ENCODE results near the gene LAMA5.

The LAMA5 gene

GRCh38 chr20:62407221-62407992 lies 40.3 kb upstream of the LAMA5 start, which contains the start of gene CABLES2:
Gene CABLES2, minus strand, starts transcription at chr20:62407285. Its CDS starts 9 bp downstream, at chr20:62407276.
- DNase-seq: peak; percentile 96 to 97
- TF ChIP-seq POLR2A (IDR thresholded peaks at IDR 0.05; ENCODE audit: low read length) (peak; percentile 37), GATA1 (IDR thresholded peaks at IDR 0.05; ENCODE audit: low read depth, low read length) (no peak)

GRCh38 chr20:62406635-62407176 lies 39.6 kb upstream of the LAMA5 start:
- TF ChIP-seq GATA1 (IDR thresholded peaks at IDR 0.05; ENCODE audit: low read depth, low read length) (no peak), POLR2A (IDR thresholded peaks at IDR 0.05; ENCODE audit: low read length) (no peak)
- DNase-seq: peak; percentile 30 to 48

- peak in 1 of 2 experiments; percentile 37 for DNase-seq
- TF ChIP-seq GATA1 (IDR thresholded peaks at IDR 0.05; ENCODE audit: low read depth, low read length): no peak
Observed at GRCh38 chr20:62405981-62406513, 38.9 kb upstream of the LAMA5 start.

GRCh38 chr20:62405108-62405980 lies 38.2 kb upstream of the LAMA5 start:
- TF ChIP-seq GATA1 (IDR thresholded peaks at IDR 0.05; ENCODE audit: low read depth, low read length): no peak
- TF ChIP-seq POLR2A (IDR thresholded peaks at IDR 0.05; ENCODE audit: low read length): no peak
- DNase-seq: peak; percentile 43 to 56

- DNase-seq: no peak
- TF ChIP-seq GATA1 (IDR thresholded peaks at IDR 0.05; ENCODE audit: low read depth, low read length) (no peak), POLR2A (IDR thresholded peaks at IDR 0.05; ENCODE audit: low read length) (no peak)
Observed at GRCh38 chr20:62404761-62405107, 37.6 kb upstream of the LAMA5 start.

- DNase-seq: no peak
Observed at GRCh38 chr20:62404112-62404665, 37.1 kb upstream of the LAMA5 start.

GRCh38 chr20:62403331-62403730 lies 36.2 kb upstream of the LAMA5 start:
- DNase-seq: no peak
- TF ChIP-seq GATA1 (IDR thresholded peaks at IDR 0.05; ENCODE audit: low read depth, low read length) (no peak), POLR2A (IDR thresholded peaks at IDR 0.05; ENCODE audit: low read length) (no peak)

More at GRCh38 chr20:62404112-62404665, 37.1 kb upstream of the LAMA5 start:
- TF ChIP-seq GATA1 (IDR thresholded peaks at IDR 0.05; ENCODE audit: low read depth, low read length) (no peak), POLR2A (IDR thresholded peaks at IDR 0.05; ENCODE audit: low read length) (no peak)

- DNase-seq: no peak
- TF ChIP-seq GATA1 (IDR thresholded peaks at IDR 0.05; ENCODE audit: low read depth, low read length) (no peak), POLR2A (IDR thresholded peaks at IDR 0.05; ENCODE audit: low read length) (no peak)
Observed at GRCh38 chr20:62402456-62403150, 35.5 kb upstream of the LAMA5 start.

GRCh38 chr20:62401331-62401779 lies 34.2 kb upstream of the LAMA5 start:
- peak; percentile 35 to 37 for DNase-seq
- no peak for TF ChIP-seq GATA1 (IDR thresholded peaks at IDR 0.05; ENCODE audit: low read depth, low read length)

GRCh38 chr20:62400541-62400940 lies 33.4 kb upstream of the LAMA5 start:
- no peak for DNase-seq
- no peak for TF ChIP-seq POLR2A (IDR thresholded peaks at IDR 0.05; ENCODE audit: low read length)
- no peak for TF ChIP-seq GATA1 (IDR thresholded peaks at IDR 0.05; ENCODE audit: low read depth, low read length)

- no peak for DNase-seq
- no peak for TF ChIP-seq POLR2A (IDR thresholded peaks at IDR 0.05; ENCODE audit: low read length)
- TF ChIP-seq GATA1 (IDR thresholded peaks at IDR 0.05; ENCODE audit: low read depth, low read length): no peak
Observed at GRCh38 chr20:62400021-62400420, 32.9 kb upstream of the LAMA5 start.

GRCh38 chr20:62398120-62398821 lies 31.2 kb upstream of the LAMA5 start:
- TF ChIP-seq POLR2A (IDR thresholded peaks at IDR 0.05; ENCODE audit: low read length) (no peak), GATA1 (IDR thresholded peaks at IDR 0.05; ENCODE audit: low read depth, low read length) (no peak)
- no peak for DNase-seq

All from erythroblast (primary cell).